Smooth muscle cell (in vitro differentiated cells): Measurements from ENCODE around the gene PTGES2. TPM values are rescaled to one million over a fixed set of nuclear protein-coding genes. Genes with fewer than 3 reads are reported as not detected.

ENCODE experiments used
- DNase-seq: peaks from one replicate; lab custom pipeline; 2025; ENCODE audit not compliant: unreplicated experiment; lab: John Stamatoyannopoulos, UW
- H2AFZ ChIP-seq: fragments of 200-600 bp; sonication (generic); 2 replicates; pipeline ENCODE4 v1.6.0; 2016; ENCODE audit warnings: antibody characterized with exemption, low read depth, mild to moderate bottlenecking
- H3F3A ChIP-seq: fragments of 200-600 bp; sonication (generic); 2 replicates; pipeline ENCODE4 v1.6.0; 2017; ENCODE audit warnings: antibody characterized with exemption, low read depth
- H3K27ac ChIP-seq: fragments of 200-600 bp; sonication (generic); 2 replicates; pipeline ENCODE4 v1.5.1; 2016; ENCODE audit warnings: low read depth, mild to moderate bottlenecking
- H3K27me3 ChIP-seq: fragments of 200-600 bp; sonication (generic); 2 replicates; pipeline ENCODE4 v1.6.1; 2016; ENCODE audit warnings: low read depth, mild to moderate bottlenecking
- H3K36me3 ChIP-seq: fragments of 200-600 bp; sonication (generic); 2 replicates; pipeline ENCODE4 v1.5.1; 2016; ENCODE audit warnings: low read depth
- H3K4me1 ChIP-seq: fragments of 200-600 bp; sonication (generic); 2 replicates; pipeline ENCODE4 v1.5.1; 2016; ENCODE audit warnings: low read depth
- H3K4me2 ChIP-seq: fragments of 200-600 bp; sonication (generic); 2 replicates; pipeline ENCODE4 v1.6.0; 2016; ENCODE audit warnings: mild to moderate bottlenecking
- H3K4me3 ChIP-seq: fragments of 200-600 bp; sonication (generic); 2 replicates; pipeline ENCODE4 v1.5.1; 2016; ENCODE audit warnings: mild to moderate bottlenecking
- H3K79me2 ChIP-seq: fragments of 200-600 bp; sonication (generic); 2 replicates; pipeline ENCODE4 v1.6.0; 2016; ENCODE audit warnings: low read depth, mild to moderate bottlenecking
- H3K9ac ChIP-seq: fragments of 200-600 bp; sonication (generic); 2 replicates; pipeline ENCODE4 v1.6.0; 2016; ENCODE audit warnings: low read depth
- H3K9me3 ChIP-seq: fragments of 200-600 bp; sonication (generic); replicated peaks from 2 replicates; pipeline ENCODE4 v1.5.1; 2016; ENCODE audit warnings: low read depth
- H4K20me1 ChIP-seq: fragments of 200-600 bp; sonication (generic); 2 replicates; pipeline ENCODE4 v1.6.0; 2016; ENCODE audit warnings: low read depth
- WGBS: methylation state at CpG from one replicate; pipeline ENCODE4 v1.1.7; 2016; ENCODE audit warnings: low lambda C conversion rate; 5-methylcytosine and 5-hydroxymethylcytosine counted together
- polyA plus RNA-seq: library from polyadenylated mRNA; unstranded; fragments of >200 nt; fragmentation: Nextera tagmentation; extraction: Ambion mirVana; gene quantifications from 2 replicates; pipeline ENCODE4 v1.2.1, GENCODE V29; 2016
- total RNA-seq: library from RNA; depleted of rRNA; stranded (reverse); fragments of >200 nt; gene quantifications from 2 replicates; pipeline ENCODE4 v1.2.3, GENCODE V29; 2014
- TF ChIP-seq, protein P1 (sequence below): fragments of 200-600 bp; sonication (generic); IDR thresholded peaks from 2 replicates; pipeline ENCODE4 v1.5.1; 2017; ENCODE audit warnings: borderline replicate concordance, mild to moderate bottlenecking, antibody characterized with exemption; ENCODE audit not compliant: insufficient read depth, poor library complexity, severe bottlenecking

The PTGES2 gene
- total and polyA plus RNA-seq, 2 experiments from 2014 or later: 31.5 to 78.6 TPM

GRCh38 chr9:128105538-128106175 is 21.9 kb downstream of the PTGES2 start:
- 94% methylated on average over 21 of the region's 21 CpGs for WGBS
- Histone ChIP-seq H3K9me3 (no peaks in the 10 kb centered on the region), H2AFZ (no peak overlapping the region), H3K79me2 (peaks cover 7% of the 10 kb centered on the region), H3F3A (no peaks in the 10 kb centered on the region), H3K9ac (no peak overlapping the region), H3K36me3 (no peaks in the 10 kb centered on the region), H3K4me3 (no peak overlapping the region), H3K27me3 (no peaks in the 10 kb centered on the region), H3K27ac (no peak overlapping the region), H3K4me2 (no peak overlapping the region), H3K4me1 (no peaks in the 10 kb centered on the region), H4K20me1 (no peaks in the 10 kb centered on the region)
- no peak for DNase-seq
- TF ChIP-seq, protein P1, sequence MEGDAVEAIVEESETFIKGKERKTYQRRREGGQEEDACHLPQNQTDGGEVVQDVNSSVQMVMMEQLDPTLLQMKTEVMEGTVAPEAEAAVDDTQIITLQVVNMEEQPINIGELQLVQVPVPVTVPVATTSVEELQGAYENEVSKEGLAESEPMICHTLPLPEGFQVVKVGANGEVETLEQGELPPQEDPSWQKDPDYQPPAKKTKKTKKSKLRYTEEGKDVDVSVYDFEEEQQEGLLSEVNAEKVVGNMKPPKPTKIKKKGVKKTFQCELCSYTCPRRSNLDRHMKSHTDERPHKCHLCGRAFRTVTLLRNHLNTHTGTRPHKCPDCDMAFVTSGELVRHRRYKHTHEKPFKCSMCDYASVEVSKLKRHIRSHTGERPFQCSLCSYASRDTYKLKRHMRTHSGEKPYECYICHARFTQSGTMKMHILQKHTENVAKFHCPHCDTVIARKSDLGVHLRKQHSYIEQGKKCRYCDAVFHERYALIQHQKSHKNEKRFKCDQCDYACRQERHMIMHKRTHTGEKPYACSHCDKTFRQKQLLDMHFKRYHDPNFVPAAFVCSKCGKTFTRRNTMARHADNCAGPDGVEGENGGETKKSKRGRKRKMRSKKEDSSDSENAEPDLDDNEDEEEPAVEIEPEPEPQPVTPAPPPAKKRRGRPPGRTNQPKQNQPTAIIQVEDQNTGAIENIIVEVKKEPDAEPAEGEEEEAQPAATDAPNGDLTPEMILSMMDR: no peak

DNA sequence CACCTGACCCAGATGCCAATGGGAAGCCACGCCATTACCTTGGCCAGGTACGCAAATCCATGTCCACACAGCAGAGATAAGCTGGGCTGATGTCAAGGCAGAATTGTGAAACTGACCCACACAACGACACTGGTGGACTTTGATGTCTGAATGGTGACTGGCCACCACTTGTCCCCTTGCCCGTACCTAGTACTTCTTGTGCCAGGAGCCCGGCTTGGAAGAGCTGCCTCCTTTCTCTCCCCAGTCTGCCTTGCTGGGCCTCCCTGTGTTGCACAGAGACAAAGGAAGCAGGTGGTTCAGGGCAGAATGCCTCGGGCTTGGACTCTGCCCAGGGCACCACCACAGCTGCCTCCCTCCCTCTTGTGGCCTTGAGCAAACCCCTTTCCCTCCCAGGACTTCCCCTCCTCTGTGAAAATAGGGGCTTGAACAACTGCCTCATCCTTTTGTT is 23.3 kb downstream of the PTGES2 start:
- Histone ChIP-seq H3K4me2 (no peak overlapping the region), H3K4me3 (no peak overlapping the region), H3K4me1 (peaks cover 10% of the 10 kb centered on the region), H3K27me3 (no peaks in the 10 kb centered on the region), H3F3A (peaks cover 9% of the 10 kb centered on the region), H3K79me2 (peaks cover 20% of the 10 kb centered on the region), H2AFZ (no peak overlapping the region), H3K36me3 (no peaks in the 10 kb centered on the region), H4K20me1 (peaks cover 11% of the 10 kb centered on the region), H3K9me3 (no peaks in the 10 kb centered on the region), H3K9ac (no peak overlapping the region), H3K27ac (no peak overlapping the region)
- no peak for DNase-seq
- WGBS: 93% methylated on average over 6 of the region's 6 CpGs
- TF ChIP-seq, protein P1: no peak

GRCh38 chr9:128103589-128103962 is 24.0 kb downstream of the PTGES2 start:
- Histone ChIP-seq H3K4me1 (peaks cover 14% of the 10 kb centered on the region), H3K27me3 (no peaks in the 10 kb centered on the region), H2AFZ (no peak overlapping the region), H3K4me2 (no peak overlapping the region), H3F3A (peaks cover 12% of the 10 kb centered on the region), H3K36me3 (no peaks in the 10 kb centered on the region), H4K20me1 (peaks cover 15% of the 10 kb centered on the region), H3K9me3 (no peaks in the 10 kb centered on the region), H3K4me3 (no peak overlapping the region), H3K9ac (no peak overlapping the region), H3K27ac (no peak overlapping the region), H3K79me2 (peaks cover 20% of the 10 kb centered on the region)
- TF ChIP-seq, protein P1: no peak
- no peak for DNase-seq
- 85% methylated on average over 8 of the region's 8 CpGs for WGBS

DNA sequence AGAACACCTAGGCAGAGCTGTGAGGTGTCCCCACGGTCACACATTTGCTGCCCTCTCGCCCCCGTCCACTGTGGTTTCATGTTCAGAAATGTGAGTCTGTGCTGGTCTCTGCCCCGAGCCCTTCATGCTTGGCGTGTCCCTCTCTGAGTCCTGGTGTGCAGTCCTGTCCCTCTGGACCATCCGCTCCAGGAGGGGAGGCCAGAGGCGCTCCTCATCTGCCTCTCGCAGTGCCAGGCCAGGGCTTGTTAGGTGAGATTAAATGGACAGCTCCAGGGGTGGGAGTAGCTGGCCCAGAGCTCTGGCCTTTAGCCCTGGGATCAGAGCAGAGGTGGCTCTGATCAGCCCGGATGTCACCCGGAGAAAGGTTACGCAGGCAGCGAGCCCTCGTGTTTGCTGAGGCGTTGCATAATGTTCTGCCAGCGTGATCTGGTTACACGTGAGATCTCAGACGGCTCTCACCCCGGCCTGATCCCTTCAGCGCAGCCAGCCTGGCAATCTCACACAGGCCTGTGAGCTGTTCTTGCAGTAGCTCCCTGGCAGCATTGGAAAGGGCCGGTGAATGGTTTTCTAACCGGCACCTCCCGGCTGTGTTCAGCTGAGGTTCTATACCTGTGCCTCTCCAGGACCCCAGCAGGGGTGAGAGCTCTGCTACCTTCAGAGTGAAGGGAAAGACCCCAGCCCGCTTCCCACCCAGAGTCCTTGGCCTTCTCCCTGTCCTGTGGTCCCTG is 24.5 kb downstream of the PTGES2 start:
- Histone ChIP-seq H3K4me3 (no peak overlapping the region), H3K4me1 (peaks cover 14% of the 10 kb centered on the region), H3K79me2 (peaks cover 20% of the 10 kb centered on the region), H4K20me1 (peaks cover 15% of the 10 kb centered on the region), H3K9me3 (no peaks in the 10 kb centered on the region), H2AFZ (no peak overlapping the region), H3K27me3 (no peaks in the 10 kb centered on the region), H3K36me3 (no peaks in the 10 kb centered on the region), H3F3A (peaks cover 12% of the 10 kb centered on the region), H3K27ac (no peak overlapping the region), H3K9ac (no peak overlapping the region), H3K4me2 (no peak overlapping the region)
- DNase-seq: no peak
- 95% methylated on average over 23 of the region's 23 CpGs for WGBS
- TF ChIP-seq, protein P1: no peak
